ENCODE results near the gene GATM. TPM values are rescaled to one million over a fixed set of nuclear protein-coding genes. Genes with fewer than 3 reads are reported as not detected.

GATM gene
- total RNA-seq (ENCODE audit: low replicate concordance) = 0.18 and 0.57 TPM in 2 replicates

GRCh38 chr15:45378149-45378912 lies at the start of gene GATM:
Gene GATM (minus strand): TSS chr15:45378544. CDS start chr15:45378453, 91 bp downstream.
- peak; percentile 77 for DNase-seq (ENCODE audit: low read depth)
- peak within 1 kb of the TSS; percentile 60 for H3K4me3 ChIP-seq (ENCODE audit: low read depth, low read length)
- peak; percentile 68 for TF ChIP-seq CTCF (IDR thresholded peaks at IDR 0.05; ENCODE audit: insufficient read depth, low read length)

DNA sequence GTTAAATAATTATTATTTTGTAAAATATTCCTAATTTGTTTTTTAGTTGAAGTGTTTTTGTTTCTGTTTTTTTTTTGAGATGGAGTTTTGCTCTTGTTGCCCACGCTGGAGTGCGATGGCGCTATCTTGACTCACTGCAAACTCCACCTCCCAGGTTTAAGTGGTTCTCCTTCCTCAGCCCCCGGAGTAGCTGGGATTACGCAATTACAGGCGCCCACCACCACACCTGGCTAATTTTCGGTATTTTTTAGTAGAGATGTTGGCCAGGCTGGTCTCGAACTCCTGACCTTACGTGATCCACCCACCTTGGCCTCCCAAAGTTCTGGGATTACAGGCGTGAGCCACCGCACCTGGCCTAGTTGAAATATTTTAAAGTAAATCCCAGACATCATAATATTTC lies 48.7 kb upstream of the GATM start:
- TF ChIP-seq CTCF (IDR thresholded peaks at IDR 0.05; ENCODE audit: insufficient read depth, low read length) = no peak
- DNase-seq (ENCODE audit: low read depth) = no peak

GRCh38 chr15:45425135-45425534 lies 46.8 kb upstream of the GATM start:
- no peak overlapping the region for H3K4me3 ChIP-seq (ENCODE audit: low read depth, low read length)
- no peak for TF ChIP-seq CTCF (IDR thresholded peaks at IDR 0.05; ENCODE audit: insufficient read depth, low read length)
- DNase-seq (ENCODE audit: low read depth) = peak; percentile 15

More for the DNA sequence above, 48.7 kb upstream of the GATM start:
- no peak overlapping the region for H3K4me3 ChIP-seq (ENCODE audit: low read depth, low read length)

GRCh38 chr15:45424429-45424828 lies 46.1 kb upstream of the GATM start:
- TF ChIP-seq CTCF (IDR thresholded peaks at IDR 0.05; ENCODE audit: insufficient read depth, low read length) = no peak

DNA sequence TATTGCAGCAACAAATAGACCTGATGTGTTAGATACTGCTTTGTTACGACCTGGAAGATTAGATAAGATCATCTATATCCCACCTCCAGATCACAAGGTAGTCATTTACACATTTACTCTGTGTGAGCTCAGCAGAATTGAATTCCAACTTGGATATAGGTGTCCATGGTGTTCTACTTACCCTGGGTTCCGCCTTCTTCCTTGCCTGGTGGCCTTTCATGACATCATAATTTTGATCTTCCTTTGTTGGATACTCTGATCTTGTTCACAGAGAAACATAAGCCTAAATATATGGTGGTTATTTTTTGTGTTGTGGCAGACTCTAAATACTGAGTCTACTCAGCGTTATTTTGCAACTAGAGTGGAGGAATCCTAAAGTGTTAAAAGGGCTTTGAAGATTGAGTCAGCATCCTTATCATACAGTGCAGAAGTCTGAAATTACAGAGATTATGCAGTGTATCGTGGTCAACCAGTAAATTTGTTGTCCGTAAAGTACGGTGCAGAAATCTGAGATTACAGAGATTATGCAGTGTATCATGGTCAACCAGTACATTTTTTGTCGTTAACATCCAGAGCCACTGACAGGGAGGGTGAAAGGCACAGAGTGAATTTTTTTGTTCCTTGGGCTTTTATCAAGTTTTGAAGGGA lies 39.1 kb upstream of the GATM start:
- DNase-seq (ENCODE audit: low read depth) = no peak

More at GRCh38 chr15:45424429-45424828, 46.1 kb upstream of the GATM start:
- H3K4me3 ChIP-seq (ENCODE audit: low read depth, low read length) = no peak overlapping the region
- no peak for DNase-seq (ENCODE audit: low read depth)

More for the DNA sequence above, 39.1 kb upstream of the GATM start:
- TF ChIP-seq CTCF (IDR thresholded peaks at IDR 0.05; ENCODE audit: insufficient read depth, low read length) = no peak
- H3K4me3 ChIP-seq (ENCODE audit: low read depth, low read length) = no peak overlapping the region
